GM21576 (cell line): ENCODE data around the gene MPPED1.

Experiments
- ATAC-seq: cut with Tn5 transposase; IDR thresholded peaks from one replicate; pipeline ENCODE4 v1.9.1; 2021; ENCODE audit warnings: mild to moderate bottlenecking, moderate library complexity; ENCODE audit not compliant: unreplicated experiment

The MPPED1 gene

GRCh38 chr22:43428521-43428920 lies 16.7 kb downstream of the MPPED1 start:
- no peak for ATAC-seq

- no peak for ATAC-seq
Observed at GRCh38 chr22:43429426-43429825, 17.6 kb downstream of the MPPED1 start.

GRCh38 chr22:43431808-43432554 lies 20.2 kb downstream of the MPPED1 start:
- ATAC-seq, result no peak

GRCh38 chr22:43432883-43433415 lies 21.1 kb downstream of the MPPED1 start:
- ATAC-seq, result no peak

- ATAC-seq, result no peak
Observed at GRCh38 chr22:43433451-43434274, 21.8 kb downstream of the MPPED1 start.

- no peak for ATAC-seq
Observed at GRCh38 chr22:43434275-43434927, 22.6 kb downstream of the MPPED1 start.

GRCh38 chr22:43434928-43435311 lies 23.1 kb downstream of the MPPED1 start:
- no peak for ATAC-seq

GRCh38 chr22:43435851-43436811 lies 24.3 kb downstream of the MPPED1 start:
- ATAC-seq, result no peak

GRCh38 chr22:43436868-43437267 lies 25.1 kb downstream of the MPPED1 start:
- no peak for ATAC-seq

GRCh38 chr22:43437871-43438475 lies 26.2 kb downstream of the MPPED1 start:
- ATAC-seq, result no peak

- ATAC-seq, result no peak
Observed at GRCh38 chr22:43438666-43439347, 27.0 kb downstream of the MPPED1 start.

GRCh38 chr22:43439368-43440103 lies 27.7 kb downstream of the MPPED1 start:
- no peak for ATAC-seq

- ATAC-seq, result no peak
Observed at GRCh38 chr22:43440104-43440387, 28.2 kb downstream of the MPPED1 start.

- no peak for ATAC-seq
Observed at GRCh38 chr22:43440556-43440955, 28.7 kb downstream of the MPPED1 start.

- no peak for ATAC-seq
Observed at GRCh38 chr22:43441216-43441615, 29.4 kb downstream of the MPPED1 start.

- no peak for ATAC-seq
Observed at GRCh38 chr22:43441751-43442150, 29.9 kb downstream of the MPPED1 start.

- ATAC-seq, result no peak
Observed at GRCh38 chr22:43442386-43443151, 30.8 kb downstream of the MPPED1 start.

GRCh38 chr22:43443152-43443471 lies 31.3 kb downstream of the MPPED1 start:
- ATAC-seq, result no peak
